ENCODE data around the gene SPRYD7.
"Not testable (repeated sequence)": the region's sequence is repeated elsewhere in the genome, so short reads cannot be mapped to it uniquely, and the experiment has no call there.

Gene SPRYD7, protein sequence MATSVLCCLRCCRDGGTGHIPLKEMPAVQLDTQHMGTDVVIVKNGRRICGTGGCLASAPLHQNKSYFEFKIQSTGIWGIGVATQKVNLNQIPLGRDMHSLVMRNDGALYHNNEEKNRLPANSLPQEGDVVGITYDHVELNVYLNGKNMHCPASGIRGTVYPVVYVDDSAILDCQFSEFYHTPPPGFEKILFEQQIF

DNA sequence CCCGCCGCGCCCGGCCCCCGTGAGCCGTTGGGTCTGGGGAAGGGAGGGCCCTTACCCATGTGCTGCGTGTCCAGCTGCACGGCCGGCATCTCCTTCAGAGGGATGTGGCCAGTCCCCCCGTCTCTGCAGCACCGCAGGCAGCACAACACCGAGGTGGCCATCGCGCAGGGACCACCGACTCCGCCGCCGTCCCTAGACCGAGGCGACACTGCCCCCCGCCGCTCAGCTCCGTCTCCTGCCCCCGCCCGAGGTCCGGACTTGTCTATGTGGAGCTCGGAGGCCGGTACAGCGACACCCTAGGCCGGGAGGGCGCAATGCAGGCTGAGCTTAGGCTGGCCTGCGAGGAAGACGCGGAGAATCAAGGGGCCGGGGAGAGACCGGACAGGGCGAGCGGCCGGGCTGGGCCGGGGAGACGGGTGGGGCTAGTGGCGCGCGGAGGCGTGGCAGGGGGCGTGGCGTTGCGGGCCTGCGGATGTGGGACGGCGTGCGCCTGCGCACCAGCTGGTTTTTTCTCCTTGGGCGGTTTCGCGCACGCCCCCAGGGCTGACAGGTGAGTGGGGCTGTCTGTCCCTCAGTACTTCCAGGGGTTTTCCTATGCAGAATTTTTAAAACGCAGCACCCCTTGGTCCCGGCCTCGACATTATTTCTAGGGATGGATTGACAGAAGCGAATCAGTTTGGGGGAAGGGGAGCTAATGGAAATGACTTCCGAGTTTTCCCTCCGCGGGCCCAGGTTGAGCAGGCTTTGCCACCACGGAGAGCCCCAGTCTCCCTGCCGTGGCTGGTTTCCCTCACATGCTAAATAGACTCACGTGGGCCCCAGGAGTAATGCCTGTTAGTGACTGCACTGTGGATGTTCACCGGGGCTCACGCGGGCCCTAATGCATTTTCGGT is at the start of gene SPRYD7:
Gene SPRYD7, minus strand, starts transcription at position 266 of the 893 bp plus-strand sequence. Its CDS starts 105 bp downstream, at position 161.
- peak; percentile 90 to 97 (median 94) for DNase-seq (ENCODE audit: low read depth in 3 of 3)

DNA sequence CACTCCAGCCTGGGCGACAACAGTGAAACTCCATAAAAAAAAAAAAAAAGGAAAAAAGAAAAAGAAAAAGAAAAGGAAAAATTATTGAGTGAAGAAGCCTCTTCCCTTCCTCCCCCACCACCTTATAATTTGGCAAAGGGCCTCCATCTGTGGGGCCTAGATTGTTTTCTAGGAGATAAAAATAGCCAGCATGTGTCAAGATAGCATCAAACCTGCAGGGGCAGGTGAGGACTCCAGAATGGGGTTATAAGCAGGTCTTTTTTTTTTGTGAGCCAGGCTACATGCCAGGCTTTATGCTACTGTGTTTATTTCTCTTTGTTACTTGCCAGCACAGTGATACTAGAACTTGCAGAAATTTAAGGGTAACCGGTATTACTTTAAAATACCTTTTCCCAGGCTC is 49.0 kb upstream of the SPRYD7 start:
- DNase-seq (ENCODE audit: low read depth in 3 of 3), result no peak

DNA sequence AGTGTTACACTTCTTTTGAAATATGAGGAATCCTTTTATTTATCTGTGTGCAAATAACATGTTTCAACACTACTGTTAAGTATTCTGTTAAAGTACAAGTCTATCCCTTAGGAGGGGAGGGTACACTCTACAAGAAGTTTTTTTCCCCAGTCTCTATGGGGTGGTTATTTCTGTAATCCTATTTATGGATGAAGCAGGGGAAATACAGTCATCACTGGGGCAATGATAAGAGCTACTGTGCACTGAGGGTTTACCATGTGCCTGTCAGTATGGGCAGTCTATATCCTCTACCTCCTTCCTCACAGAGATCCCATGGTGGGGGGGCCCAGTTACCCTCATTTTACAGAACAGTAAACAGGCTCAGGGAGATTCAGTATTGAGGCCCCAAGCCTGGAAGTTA is 44.1 kb upstream of the SPRYD7 start:
- DNase-seq (ENCODE audit: low read depth in 3 of 3), result no peak

DNA sequence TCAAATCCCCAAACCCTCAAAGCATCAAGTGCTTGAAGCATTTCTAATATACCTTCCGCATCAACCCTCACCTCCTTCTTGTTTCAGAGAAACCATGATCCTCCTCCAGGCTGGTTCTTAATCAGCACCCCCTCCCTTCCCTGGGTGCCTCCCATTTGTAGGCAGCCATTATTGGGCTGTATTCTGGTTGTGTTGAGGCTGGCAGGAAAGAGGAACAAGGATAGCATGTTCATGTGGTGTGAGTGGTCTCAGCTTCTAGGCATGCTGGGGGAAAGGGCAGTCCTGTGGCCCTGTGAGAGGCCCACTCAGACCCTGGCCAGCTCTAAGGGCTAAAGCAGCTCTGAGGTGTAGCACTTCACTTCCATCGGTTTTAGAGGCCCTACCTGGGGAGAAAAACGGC is 41.9 kb upstream of the SPRYD7 start:
- DNase-seq (ENCODE audit: low read depth in 3 of 3), result no peak

DNA sequence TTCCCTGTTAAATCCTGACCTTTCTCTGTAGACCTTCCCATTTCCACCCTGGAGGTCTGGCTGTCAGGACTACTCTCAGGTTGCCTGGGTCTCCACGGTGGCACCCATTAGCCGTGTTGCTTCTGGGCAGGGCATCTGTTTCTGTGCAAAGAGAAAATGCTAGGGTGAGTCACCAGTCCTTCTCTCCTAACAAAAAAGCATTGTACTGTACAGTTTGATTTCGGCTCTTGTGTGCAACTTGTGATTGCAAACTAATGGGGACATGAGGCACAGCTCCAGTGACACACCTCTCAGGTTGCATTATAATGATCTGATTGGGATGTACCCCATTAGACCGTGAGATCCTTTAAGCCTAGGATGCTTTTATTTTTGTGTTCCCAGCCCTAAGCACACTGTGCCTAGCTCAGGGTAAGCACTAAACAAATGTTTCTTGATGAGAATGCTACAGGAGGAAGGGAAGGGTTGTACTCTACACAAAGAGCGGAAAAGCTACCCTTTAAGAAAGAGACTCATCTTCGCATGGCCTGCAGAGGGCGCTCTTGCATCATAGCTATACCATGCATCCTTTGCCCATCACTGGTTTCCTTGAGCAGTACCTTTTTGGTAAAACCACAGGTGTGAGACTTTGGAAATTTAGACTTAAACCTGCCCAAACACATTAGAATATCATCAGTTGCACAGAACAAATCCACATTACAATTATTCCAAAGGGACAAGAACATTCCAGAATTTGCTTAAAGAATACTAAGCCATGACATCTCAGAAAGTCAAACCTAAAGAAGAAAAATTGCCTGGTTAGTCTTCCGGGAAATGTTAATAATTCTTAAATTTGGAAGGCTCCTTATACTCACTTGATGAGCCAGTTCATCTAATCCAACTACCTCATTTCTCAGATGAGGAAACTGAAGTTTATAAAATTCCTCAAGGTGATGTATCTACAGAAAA is 40.4 kb upstream of the SPRYD7 start:
- peak; percentile 24 to 60 (median 55) for DNase-seq (ENCODE audit: low read depth in 3 of 3)

DNA sequence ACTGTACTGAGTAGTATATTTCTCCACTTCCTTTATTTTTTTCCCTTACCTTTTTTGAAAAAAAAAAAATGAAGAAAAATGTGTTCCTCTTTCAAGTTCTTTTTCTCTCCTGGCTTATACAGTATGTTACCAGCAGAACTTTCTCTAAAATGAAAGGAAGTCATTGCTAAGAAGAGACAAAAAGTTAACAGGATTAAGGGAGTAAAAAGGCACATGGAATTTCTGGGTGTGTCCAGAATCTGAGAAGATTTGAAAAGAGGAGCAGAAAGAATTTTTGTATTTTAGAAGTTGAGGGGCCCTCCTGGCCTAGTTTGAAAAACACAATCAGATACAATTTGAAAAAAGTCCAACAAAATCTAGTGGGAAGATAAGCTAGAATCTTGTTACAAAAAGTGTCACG is 39.7 kb upstream of the SPRYD7 start:
- no peak for DNase-seq (ENCODE audit: low read depth in 3 of 3)

DNA sequence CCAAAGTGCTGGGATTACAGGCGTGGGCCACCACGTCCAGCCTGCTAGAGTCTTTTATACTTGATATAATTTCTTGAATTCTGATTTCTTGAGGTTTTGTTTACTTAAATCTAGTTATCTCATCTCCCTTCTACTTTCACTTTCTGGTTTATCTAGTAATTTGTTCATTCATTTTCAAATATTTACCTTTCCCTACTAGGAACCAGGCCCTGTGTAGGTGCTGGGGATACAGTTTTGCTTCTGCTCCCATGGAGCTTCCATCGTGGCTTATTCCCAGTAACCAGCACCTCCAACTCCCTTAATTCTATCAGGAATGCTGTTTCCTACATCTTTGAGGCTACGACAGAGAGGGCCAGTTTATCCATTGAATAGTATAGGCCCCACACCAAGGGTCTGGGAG is 36.6 kb upstream of the SPRYD7 start:
- no peak for DNase-seq (ENCODE audit: low read depth in 3 of 3)

DNA sequence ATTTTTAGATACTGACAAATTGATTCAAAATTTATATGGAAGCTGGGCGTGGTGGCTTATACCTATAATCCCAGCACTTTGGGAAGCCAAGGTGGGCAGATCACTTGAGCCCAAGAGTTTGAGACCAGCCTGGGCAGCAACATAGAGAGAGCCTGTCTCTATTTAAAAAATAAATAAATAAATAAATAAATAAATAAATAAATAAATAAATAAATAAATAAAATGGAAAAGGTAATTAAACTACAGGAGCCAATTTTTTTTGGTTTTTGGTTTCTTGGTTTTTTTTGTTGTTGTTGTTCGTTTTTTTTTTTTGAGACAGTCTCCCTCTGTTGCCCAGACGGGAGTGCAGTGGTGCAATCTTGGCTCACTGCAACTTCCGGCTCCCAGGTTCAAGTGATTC is 31.3 kb upstream of the SPRYD7 start:
- no peak for DNase-seq (ENCODE audit: low read depth in 3 of 3)

DNA sequence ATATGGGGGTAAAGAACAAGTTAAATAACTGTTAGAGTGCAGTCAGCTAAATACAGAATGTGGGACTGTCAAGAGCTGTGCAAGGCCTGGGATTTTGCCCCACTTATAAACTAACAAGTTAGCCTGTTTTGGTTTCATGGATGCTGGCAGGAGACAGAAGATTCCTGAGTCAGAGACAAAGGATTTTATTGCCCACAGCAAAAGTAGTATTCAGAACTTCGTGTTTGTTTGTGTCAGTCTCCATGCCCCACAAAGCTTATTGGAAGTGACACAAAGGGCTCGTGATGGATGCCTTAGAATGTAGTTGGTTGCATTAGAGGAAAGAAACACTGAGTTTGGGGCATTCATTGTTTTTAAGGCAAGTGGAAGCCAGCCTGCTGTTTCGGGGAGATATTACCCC is 22.2 kb upstream of the SPRYD7 start:
- no peak for DNase-seq (ENCODE audit: low read depth in 3 of 3)

DNA sequence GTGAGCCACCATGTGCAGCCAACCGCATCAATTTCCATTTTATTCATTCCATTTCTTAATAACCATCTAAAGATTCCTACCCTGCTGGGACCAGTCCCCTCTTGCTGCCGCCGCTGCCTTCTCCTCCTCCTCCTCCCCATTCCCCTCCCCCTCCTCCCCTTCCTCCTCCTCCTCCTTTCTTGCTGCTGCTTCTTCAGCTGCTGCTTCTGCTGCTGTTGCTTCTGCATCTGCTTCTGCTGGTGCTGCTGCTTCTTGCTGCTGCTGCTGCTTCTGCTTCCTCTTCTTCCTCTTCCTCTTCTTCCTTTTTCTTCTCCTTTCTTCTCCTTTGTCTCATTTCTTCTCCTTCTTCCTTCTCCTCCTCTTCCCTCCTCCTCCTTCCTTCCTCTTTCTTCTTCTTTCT is 20.0 kb upstream of the SPRYD7 start:
- no peak for DNase-seq (ENCODE audit: low read depth in 3 of 3)

DNA sequence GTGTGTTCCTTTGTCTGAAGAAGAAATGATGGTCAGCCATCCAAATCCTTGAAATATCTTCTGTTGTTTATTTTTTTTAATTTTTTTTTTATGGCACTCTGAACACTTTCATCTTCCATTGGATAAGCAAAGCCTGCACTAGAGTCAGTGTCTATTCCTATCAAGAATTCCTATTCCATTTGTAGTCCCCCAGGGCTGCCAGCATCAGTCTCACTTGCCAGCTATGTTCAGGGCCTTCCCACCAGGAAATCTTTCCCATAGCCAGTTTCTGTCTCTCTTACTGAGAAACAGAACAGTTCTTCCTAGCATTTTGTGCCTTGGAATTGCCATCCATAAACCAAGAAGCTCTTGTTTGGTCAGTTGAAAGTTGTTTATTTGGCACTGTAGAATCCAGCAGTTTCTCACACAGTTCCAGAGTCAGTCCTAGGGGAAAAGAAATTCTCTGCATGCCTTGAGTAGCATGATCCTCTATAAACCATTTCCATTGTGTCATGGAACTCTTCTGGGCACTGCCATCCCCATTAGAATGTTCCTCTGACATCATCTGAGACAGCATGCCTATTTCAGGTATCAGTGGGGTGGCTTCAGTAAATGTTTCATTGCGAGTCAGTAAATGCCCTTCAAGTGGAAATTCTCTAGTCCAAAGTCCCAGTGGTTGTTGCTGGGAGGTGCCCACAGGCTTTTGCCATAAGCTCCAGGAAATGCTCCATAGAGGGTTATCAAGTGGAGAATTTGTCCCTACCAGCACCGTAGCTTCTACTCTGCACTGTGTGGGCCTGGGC is 18.7 kb upstream of the SPRYD7 start:
- DNase-seq (ENCODE audit: low read depth in 3 of 3), result no peak

DNA sequence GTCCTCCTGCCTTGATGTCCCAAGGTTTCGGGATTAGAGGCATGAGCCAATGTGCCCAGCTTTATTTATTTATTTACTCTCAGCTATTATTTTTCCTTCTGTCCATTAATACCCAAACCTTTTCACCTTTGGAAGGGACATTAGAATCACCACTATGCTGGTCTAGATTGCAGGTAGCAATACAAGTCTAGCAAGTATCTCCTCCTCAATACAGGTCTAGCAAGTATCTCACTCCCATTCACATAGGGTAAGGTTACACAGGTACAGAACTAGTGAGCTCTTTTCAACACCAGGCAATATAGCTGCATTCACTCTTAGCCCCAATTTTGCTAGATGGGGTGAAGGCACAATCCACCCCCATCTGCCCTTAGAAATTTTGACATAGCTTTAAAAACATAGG is 17.4 kb upstream of the SPRYD7 start:
- DNase-seq (ENCODE audit: low read depth in 3 of 3), result no peak

DNA sequence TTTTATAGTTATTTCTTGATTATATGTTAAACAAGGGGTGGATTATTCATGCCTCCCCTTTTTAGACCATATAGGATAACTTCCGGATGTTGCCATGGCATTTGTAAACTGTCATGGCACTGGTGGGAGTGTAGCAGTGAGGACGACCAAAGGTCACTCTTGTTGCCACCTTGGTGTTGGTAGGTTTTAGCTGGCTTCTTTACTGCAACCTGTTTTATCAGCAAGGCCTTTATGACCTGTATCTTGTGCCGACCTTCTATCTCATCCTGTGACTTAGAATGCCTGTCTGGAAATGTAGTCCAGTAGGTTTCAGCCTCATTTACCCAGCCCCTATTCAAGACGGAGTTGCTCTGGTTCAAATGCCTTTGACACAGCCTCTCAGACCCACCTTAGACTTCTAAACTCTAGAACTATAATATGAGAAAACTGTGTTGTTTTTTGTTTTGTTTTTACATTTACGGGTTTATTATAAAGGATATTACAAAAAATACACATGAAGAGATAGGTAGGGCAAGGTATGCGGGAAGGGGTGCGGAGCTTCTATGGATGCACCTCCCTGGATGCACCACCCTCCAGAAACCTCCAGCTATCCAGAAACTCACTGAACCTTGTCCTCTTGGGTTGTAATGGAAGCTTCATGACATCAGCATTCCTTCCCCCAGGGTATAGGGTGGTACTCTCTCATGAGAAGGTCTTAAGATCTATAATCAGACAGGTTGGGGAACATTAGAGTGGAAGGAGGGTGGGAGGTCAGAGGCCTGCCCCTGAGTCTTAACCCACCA is 15.8 kb upstream of the SPRYD7 start:
- no peak for DNase-seq (ENCODE audit: low read depth in 3 of 3)

DNA sequence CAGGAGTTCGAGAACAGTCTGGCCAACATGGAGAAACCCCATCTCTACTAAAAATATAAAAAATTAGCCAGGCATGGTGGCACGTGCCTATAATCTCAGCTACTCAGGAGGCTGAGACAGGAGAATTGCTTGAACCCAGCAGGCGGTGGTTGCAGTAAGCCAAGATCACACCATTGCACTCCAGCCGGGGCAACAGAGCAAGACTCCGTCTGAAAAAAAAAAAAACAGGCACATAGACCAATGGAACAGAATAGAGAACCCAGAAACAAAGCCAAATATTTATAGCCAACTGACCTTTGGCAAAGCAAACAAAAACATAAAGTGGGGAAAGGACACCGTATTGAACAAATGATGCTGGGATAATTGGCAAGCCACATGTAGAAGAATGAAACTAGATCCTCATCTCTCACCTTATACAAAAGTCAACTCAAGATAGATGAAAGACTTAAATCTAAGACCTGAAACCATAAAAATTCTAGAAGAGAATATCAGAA is 12.7 kb upstream of the SPRYD7 start:
- DNase-seq (ENCODE audit: low read depth in 3 of 3), result not testable (repeated sequence)

DNA sequence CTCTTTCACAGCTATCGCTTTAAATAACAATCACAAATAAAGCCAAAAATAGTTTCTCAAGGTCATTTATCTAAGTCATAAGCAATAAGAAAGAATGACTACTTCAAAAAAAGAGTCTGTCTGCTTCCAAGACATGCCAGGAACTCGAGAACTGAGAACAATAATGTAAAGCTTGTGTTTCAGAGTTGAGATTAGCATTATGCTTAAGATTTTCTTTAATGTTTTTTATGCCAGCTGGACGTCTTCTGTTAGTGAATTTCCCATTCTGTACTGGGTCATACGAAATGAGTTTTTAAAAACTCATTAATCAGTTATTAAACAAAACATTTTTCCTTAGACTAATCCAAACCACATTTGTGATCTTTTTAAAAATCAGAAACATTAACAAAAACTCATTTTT is 3.2 kb upstream of the SPRYD7 start:
- no peak for DNase-seq (ENCODE audit: low read depth in 3 of 3)

DNA sequence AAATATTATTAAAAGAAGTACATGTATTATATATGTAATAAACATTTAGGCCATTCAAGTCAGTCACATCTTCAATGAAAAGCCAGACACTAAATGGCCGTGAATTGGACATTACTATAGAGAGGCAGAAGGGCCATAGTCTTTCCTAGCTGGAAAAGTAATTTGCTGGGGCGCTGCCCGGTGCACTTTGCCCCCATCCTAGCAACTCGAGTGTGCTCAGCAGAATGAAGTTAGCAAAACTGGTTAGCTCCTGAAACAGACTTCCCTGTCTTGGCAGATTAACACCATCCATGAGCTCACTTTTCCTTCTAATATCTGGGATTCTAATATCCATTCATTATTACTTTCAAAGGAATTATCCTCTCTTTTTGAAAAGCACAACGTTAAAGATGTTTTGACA is 2.8 kb upstream of the SPRYD7 start:
- DNase-seq (ENCODE audit: low read depth in 3 of 3), result no peak

DNA sequence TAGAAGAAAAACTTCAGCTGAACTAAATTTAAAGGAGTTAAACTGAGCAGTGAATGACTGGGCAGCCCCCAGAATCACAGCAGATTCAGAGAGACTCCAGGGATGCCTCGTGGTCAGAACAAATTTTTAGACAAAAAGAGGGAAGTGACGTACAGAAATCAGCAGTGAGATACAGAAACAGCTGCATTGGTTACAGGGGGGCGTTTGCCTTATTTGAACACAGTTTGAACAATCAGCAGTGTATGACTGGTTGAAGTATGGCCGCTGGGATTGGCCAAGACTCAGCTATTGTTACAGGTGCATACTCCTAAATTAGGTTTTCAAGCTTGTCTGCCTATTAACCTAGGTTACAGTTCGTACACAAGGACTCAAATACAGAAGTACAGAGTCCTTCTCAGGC is 2.2 kb upstream of the SPRYD7 start:
- no peak for DNase-seq (ENCODE audit: low read depth in 3 of 3)

DNA sequence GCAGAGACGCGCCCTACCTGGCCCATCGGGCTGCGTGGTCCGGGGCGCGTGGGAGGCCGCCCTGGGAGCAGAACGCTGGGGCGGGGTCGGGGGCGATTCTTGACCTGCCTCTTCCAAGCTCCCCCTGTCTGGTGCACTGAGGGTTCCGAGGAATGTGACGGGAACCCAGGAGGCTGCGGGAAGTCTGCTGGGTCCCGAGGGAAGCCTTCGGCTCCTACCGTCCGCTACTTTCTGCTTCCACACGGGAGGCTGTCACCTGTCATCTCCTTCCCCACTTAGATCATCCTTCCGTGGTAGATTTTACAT is 781 bp upstream of the SPRYD7 start:
- DNase-seq (ENCODE audit: low read depth in 3 of 3), result peak in 1 of 3 donors; percentile 3

DNA sequence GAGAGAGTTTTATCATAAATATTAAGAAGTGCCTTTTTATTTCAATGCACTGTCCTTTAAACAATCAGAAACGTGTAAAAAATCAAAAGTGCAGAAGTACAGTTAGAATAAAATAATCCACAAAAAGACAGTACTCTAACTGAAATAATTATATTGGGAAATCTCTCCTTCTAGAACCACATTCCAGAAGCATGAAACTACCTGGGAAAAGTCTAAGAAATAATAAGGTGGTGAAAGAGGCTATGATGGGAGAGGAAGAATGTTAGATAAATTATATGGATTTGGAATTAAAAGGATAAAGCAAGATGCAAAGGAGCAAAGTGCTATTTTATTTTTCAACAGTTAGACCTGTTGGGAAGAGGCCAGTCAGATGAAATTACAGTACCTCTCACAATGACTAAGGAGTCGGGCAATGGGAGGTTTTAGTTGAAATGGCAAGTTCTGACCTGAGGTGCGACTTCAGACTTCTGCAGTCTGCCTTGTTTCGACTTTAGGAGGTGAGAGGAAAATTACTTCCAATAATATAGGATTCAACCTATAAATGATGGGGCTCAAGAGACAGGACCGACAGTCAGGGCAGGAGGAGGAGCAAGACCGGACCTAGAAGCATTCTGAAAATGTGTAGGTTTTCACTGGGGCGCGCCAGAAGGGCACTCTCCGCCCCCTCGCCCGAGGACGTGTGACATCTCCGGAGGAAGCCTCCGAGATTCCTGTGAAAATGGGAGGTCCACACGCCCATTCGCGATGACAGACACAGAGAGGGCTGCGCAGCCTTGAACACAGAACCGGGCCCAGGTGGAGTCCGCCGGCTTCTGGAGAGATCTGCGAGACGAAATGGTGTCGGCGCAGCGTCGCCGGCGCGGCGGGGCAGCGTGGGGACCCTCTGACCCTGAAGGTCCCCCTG is 717 bp downstream of the SPRYD7 start:
- DNase-seq (ENCODE audit: low read depth in 3 of 3), result peak in 2 of 3 donors; percentile 6 to 11

DNA sequence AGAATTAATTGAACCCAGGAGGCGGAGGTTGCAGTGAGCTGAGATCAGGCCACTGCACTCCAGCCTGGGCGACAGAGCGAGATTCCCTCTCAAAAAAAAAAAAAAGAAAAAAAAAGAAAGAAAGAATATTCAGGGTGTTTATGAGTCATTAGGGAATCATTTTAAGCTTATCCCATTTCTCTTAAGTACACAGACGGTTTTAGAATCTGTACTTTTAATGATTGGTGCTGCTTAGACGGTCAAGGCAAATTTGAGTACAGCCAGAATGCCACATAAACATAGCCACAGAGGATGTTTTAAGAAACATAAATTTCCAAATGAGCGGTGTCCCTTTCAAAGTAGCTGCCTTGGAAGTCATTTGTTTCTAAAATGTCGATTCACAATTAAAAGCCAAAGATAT is 2.6 kb downstream of the SPRYD7 start:
- no peak for DNase-seq (ENCODE audit: low read depth in 3 of 3)

All from stimulated activated CD4-positive, alpha-beta T cell treated with anti-CD3 and anti-CD28 coated beads, TNF-alpha, amount 100 ng/mL, for 48 hours (primary cell).